Kidney epithelial cell (primary cell): ENCODE data around the gene EPB41L4B. TPM values are rescaled to one million over a fixed set of nuclear protein-coding genes. Genes with fewer than 3 reads are reported as not detected.

Experiments
- DNase-seq: peaks from one replicate; pipeline ENCODE4 v3.0.0-alpha.2; 2010; ENCODE audit warnings: low read depth
- H3K27me3 ChIP-seq: 2 replicates; pipeline ENCODE4 v1.6.0; 2011; ENCODE audit warnings: low read length; ENCODE audit not compliant: control insufficient read depth, insufficient read depth
- H3K36me3 ChIP-seq: 2 replicates; pipeline ENCODE4 v1.5.1; 2011; ENCODE audit warnings: low read length; ENCODE audit not compliant: control insufficient read depth, insufficient read depth
- H3K4me3 ChIP-seq: 2 replicates; pipeline ENCODE4 v1.5.1; 2011; ENCODE audit warnings: low read depth, mild to moderate bottlenecking, control low read depth, low read length
- CTCF ChIP-seq: IDR thresholded peaks from 2 replicates; pipeline ENCODE4 v1.5.1; 2011; ENCODE audit warnings: mild to moderate bottlenecking, moderate library complexity, low read length, control low read depth, inconsistent platforms; ENCODE audit not compliant: insufficient read depth, poor library complexity, severe bottlenecking
- total RNA-seq: library from RNA; depleted of rRNA; stranded (reverse); fragments of >200 nt; gene quantifications from 2 replicates; pipeline ENCODE4 v1.2.3, GENCODE V29; 2015

Gene EPB41L4B
- total RNA-seq, 1 donor from 2014 or later: 11.0 TPM

- peaks cover 11% of the 10 kb centered on the region for H3K27me3 ChIP-seq
- DNase-seq: no peak
- H3K4me3 ChIP-seq: peak within 1 kb of the TSS; percentile 26
- TF ChIP-seq CTCF: no peak
- no peaks in the 10 kb centered on the region for H3K36me3 ChIP-seq
These were observed 153.9 kb downstream of the EPB41L4B start, which contains the start of gene FRRS1L for GRCh38 chr9:109166771-109167601. Gene FRRS1L, minus strand, starts transcription at chr9:109167249. Its CDS starts 111 bp downstream, at chr9:109167138.

- no peak for TF ChIP-seq CTCF
- Histone ChIP-seq H3K27me3 (peaks cover 11% of the 10 kb centered on the region), H3K36me3 (no peaks in the 10 kb centered on the region), H3K4me3 (no peak overlapping the region)
- no peak for DNase-seq
These were observed 154.6 kb downstream of the EPB41L4B start for GRCh38 chr9:109166171-109166770.

GRCh38 chr9:109164042-109164441, 156.8 kb downstream of the EPB41L4B start:
- no peaks in the 10 kb centered on the region for H3K36me3 ChIP-seq
- H3K27me3 ChIP-seq: peaks cover 11% of the 10 kb centered on the region
- H3K4me3 ChIP-seq: no peak overlapping the region
- TF ChIP-seq CTCF: no peak
- no peak for DNase-seq

GRCh38 chr9:109163194-109163593, 157.7 kb downstream of the EPB41L4B start:
- Histone ChIP-seq H3K4me3 (no peak overlapping the region), H3K27me3 (peaks cover 11% of the 10 kb centered on the region), H3K36me3 (no peaks in the 10 kb centered on the region)
- no peak for TF ChIP-seq CTCF
- DNase-seq: no peak

- Histone ChIP-seq H3K36me3 (no peaks in the 10 kb centered on the region), H3K4me3 (no peak overlapping the region), H3K27me3 (peaks cover 10% of the 10 kb centered on the region)
- DNase-seq: no peak
- no peak for TF ChIP-seq CTCF
These were observed 158.2 kb downstream of the EPB41L4B start for GRCh38 chr9:109162677-109163076.
